ENCODE results near the gene TRPC6.

The TRPC6 gene
- total RNA-seq: 0 reads per million in 2 donors

- DNase-seq: no peak
Observed at GRCh38 chr11:101583251-101584128, at the start of gene TRPC6. TSS of gene TRPC6 (minus strand) at chr11:101584007. CDS start at chr11:101583503, 504 bp downstream.

DNA sequence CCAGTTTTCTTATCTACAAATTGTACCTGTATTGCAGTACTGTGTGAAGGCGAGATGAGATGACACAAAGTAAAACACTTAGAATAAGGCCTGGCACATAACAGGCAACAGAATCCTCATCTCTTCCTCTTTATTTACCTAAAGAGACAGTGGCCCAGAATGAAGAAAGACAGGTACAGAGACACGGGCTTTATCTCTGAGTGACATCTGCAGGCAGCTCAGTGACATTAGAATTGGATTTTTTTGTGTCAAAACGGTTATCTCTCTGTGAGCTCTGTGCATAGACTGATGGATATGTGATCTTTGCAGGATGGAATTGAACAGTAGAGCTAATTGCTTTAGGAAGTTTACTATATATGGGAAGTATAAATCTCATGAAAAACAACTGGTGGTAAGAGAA lies 36.2 kb upstream of the TRPC6 start:
- no peak for DNase-seq

DNA sequence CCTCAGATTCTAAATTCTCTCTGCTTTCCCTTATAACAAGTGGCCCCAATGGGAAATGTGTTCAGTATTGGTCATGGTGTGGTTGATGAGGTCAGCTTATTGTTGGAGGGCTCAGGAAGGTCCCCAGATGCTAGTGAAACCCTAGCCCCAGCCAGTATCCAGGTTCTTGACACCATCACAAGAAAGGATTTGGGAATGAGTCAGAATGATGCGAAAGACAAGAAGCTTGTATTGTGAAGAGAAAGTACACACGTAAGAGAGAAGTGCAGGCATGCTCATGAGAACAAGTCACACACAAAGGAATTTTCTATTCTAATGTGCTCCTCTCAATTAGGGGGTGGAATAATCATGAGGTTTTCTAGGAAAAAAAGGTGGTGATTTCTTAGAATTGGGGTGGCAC lies 34.9 kb upstream of the TRPC6 start:
- DNase-seq: no peak

DNA sequence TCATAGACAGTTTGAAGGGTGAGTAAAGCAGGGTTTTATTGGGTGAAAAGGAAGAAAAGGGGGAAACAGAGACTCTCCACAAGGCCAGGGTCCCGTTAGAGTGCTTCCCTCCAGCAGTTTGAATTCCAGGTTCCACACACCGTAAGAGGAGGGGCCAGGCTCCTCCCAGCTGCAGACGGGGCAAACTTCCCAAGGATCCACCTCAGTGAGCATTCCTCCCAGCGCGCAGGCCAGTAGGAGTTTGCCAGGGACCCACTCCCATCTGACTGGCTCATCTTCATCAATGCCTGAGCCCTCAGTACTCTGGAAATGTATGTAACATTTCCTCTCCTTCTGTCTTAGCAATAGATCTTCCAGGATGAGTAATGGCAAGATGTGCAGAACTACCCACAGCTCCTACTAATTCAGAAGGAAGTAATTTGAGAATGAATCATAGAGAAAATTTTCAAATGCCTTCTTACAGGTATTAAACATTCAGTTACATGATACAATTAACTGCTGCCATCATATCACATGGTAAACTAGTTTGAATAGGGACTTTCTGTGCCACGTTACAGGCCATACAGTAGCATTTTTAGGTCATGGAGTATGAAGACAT lies 34.0 kb upstream of the TRPC6 start:
- DNase-seq: no peak

DNA sequence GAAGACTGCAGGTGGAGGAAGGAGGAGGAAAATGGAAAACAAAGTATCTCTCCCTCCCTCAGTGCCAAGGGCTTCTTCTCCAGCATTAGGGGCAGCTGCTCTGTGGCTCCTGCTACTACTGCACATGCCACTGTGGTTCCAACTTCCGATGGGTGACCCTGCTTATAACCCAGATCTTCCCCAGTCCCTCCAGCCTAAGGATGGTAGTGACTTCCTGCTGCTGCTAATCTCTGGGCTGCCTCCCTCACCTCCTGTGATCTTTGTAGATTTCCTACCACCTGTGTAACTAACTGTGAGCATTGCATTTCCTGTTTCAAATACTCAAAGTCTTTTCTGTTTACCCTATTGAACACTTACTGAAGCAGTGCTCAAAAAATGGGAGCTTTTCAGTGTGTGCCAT lies 28.7 kb upstream of the TRPC6 start:
- no peak for DNase-seq

- DNase-seq: no peak
Observed at GRCh38 chr11:101600924-101601323, 17.1 kb upstream of the TRPC6 start.

- no peak for DNase-seq
Observed at GRCh38 chr11:101586965-101587364, 3.2 kb upstream of the TRPC6 start.

DNA sequence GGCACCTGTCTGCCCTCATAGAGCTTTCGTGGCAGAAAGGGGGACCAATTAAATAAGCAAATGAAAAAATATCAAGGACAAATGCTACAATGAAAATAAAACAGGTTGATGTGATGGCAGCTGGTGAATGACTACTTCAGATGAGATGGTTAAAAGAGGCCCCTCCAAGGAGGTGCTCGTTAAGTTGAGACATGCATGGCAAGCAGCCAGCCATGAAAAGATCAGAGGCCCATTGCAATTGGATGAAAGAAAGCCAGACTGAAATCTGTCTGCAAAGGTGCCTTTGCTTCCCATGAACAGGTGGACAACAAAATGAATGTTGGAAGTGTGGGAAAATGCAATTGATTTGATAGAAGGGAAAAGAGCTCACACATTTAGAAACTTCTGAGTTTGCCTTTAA lies 848 bp upstream of the TRPC6 start:
- DNase-seq: no peak

DNA sequence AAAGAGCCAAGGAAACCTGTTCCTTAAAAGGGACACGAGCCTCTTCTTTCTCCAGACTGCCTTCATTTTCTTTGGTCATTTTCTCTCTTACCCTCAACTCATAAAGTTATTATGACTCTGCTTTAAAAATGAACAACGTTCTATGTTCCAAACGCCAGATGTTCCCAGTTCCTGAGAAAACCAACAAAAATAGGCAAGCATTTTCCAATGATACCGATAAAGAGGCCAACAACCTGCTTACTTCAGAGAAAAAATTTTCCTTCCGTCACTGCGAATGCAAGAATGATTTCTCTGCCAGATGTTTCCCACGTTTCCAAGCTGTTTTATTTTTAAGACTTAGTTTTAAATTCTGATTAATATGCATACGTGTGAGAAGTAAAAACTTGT lies 315 bp upstream of the TRPC6 start:
- DNase-seq: no peak

DNA sequence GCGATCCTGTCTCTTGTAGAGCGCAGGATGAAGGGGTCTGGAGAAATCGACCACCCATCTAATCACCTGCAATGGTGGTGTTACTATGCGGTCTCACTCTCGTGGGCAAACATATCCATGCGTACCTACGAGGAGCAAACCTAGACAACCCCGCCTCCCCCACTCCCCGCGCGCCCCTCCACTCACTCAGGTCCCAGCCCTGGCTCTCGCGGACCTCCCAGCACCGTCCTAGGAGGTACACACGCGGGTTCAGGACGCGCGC lies 887 bp downstream of the TRPC6 start:
- DNase-seq: no peak

DNA sequence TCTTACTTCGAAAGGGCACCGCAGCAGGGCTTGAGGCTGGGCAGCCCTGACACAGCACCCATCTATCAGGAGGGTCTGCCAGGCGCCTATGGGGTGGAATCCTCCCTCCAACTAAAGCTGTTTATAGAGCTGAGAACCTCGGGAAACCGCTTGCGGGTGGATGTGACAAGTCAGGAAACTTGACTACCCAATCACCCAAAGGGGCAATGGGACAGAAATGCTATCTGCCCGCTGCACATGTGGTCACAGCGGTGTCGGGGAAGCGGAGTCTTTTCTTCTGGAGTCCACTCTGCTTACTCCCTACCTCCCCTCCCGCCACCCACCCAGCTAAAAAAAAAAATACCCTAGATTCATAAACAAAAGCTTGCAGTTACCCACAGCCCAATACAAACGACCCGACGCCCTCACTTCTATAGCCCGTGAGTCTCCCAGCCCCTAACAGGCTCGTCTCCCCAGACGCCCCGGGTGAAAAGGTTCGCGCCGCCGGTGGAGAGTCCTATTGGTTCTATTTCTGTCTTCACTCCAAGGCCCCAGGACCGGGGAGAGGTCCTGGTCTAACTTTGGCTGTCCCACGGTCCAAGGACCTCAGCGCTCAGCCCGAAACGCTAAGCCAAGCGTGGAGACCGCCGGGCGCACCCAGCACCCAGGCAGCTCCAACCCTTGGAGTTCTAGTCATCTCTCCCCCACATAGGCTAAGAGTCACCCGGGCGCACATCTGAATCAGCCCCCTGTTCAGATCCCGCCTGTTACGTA lies 1.4 kb downstream of the TRPC6 start:
- no peak for DNase-seq

DNA sequence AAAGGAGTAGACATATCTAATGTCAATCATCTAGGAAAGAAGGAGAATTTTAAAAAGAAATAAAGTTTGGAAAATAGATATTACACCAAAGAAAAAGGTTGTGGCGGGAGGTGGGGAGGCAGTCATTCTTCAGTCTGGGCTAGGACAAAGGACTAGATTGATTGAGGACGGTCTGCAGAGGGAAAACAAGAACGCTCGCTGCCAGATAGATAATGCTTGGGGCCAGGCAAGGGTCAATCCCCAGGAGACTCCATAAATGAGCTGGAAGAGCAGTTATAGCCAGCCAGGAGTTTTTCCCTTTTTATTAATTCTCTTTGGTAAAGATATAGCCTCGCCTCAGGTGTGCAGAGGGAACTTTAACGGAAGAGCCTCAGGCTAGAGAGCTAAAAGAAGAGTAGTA lies 6.3 kb downstream of the TRPC6 start:
- DNase-seq: no peak

- no peak for DNase-seq
Observed at GRCh38 chr11:101576456-101576855, 7.4 kb downstream of the TRPC6 start.

DNA sequence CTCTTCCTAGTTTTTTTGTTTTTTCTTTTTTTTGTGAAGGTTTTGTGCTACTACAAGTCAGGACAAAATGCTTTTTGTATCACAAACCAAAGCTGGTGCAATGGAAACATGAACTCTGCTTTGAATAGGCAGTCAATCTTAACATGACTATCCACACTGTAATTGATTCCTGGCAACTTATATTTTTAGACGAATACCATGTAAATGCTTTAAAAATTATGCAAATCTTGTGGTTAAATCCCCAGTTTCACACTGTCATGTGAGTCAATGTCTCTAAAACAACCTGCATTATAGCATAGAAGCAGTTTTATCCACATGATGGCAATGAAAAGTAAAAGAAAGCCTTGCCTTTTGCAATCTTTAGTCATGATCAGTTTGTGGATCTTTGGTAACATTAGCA lies 8.9 kb downstream of the TRPC6 start:
- DNase-seq: no peak

- DNase-seq: no peak
Observed at GRCh38 chr11:101567071-101567470, 16.7 kb downstream of the TRPC6 start.

DNA sequence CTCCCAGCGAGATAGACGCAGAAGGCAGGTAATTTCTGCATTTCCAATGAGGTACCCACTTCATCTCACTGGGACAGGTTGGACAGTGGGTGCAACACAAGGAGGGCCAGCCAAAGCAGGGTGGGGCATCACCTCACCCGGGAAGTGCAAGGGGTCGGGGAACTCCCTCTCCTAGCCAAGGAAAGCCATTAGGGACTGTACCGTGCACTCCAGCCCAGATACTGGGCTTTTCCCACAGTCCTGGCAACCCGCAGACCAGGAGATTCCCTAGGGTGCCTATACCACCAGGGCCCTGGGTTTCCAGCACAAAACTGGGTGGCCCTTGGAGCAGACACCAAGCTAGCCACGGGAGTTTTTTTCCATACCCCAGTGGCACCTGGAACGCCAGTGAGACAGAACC lies 17.2 kb downstream of the TRPC6 start:
- no peak for DNase-seq

- DNase-seq: no peak
Observed at GRCh38 chr11:101563166-101563565, 20.6 kb downstream of the TRPC6 start.

DNA sequence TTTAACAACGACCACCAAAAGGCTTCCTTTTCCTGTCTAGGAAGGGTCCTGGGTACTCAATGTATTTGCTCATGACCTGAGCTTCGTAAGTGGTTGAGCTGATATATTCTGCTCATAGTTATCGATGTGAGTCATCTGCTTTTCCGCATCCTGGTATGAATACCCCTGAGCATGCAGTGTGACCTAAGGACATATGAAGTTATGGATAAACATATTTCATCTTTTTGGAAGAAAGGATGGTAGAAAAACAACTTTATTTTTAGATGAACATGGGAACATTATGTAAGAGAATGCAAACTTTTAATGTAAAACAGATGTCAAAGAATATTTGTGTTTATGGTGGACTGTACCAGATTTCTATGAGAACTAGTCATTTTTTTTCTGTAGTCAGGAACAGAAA lies 28.4 kb downstream of the TRPC6 start:
- DNase-seq: no peak

GRCh38 chr11:101553891-101554292 lies 29.9 kb downstream of the TRPC6 start:
- no peak for DNase-seq

- no peak for DNase-seq
Observed at GRCh38 chr11:101552888-101553287, 30.9 kb downstream of the TRPC6 start.

GRCh38 chr11:101528541-101528940 lies 55.3 kb downstream of the TRPC6 start:
- no peak for DNase-seq

DNA sequence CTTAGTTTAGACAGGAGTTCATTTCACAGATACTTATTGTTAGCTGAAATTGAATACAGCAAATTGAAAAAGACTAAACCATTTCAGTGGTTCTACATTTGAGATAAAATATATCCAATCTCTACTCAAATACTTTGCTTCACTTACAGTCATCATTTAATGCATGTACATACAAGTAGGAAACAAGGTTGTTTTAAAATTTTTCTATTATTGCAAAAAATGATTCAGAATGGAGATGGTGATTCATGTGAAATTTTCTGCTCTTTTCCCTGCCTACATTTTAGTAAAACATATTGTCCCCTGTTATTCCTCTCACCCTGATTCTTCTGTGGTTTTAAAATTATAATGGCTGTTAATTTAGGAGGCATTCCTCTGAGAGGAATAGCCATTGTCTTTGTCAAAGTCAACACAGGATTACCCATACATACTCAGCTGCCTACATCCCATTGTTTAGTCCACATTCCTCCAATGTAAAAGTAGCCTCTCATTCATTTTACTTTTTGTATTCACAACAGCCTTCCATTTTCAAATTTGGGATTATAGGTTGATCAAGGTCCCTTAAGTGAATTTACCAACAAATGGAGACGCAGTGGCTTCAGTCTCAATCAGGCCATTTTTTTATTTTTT lies 60.1 kb downstream of the TRPC6 start:
- DNase-seq: no peak

DNA sequence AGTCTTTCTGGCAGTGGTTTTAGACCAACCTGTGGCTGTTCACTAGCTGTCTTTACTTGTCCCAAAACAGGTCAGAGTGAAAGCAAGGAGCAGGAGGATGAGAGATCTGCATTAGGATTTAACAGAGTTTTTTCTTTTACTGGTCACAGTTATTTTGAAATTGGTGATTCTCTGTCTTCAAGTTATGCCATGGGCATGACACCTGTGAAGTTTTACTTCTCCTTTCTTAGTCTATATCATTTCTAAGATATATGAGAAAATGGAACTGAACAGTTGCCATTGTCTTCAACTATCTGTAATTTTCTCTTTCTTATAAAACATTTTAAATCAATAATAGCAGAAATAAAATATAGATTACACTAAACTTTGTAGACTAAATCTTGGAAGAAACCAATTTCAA lies 60.6 kb downstream of the TRPC6 start:
- no peak for DNase-seq

- no peak for DNase-seq
Observed at GRCh38 chr11:101521821-101522220, 62.0 kb downstream of the TRPC6 start.

Measured in T-helper 9 cell (primary cell).